Measurements from ENCODE around the gene REX1BD.

REX1BD gene

DNA sequence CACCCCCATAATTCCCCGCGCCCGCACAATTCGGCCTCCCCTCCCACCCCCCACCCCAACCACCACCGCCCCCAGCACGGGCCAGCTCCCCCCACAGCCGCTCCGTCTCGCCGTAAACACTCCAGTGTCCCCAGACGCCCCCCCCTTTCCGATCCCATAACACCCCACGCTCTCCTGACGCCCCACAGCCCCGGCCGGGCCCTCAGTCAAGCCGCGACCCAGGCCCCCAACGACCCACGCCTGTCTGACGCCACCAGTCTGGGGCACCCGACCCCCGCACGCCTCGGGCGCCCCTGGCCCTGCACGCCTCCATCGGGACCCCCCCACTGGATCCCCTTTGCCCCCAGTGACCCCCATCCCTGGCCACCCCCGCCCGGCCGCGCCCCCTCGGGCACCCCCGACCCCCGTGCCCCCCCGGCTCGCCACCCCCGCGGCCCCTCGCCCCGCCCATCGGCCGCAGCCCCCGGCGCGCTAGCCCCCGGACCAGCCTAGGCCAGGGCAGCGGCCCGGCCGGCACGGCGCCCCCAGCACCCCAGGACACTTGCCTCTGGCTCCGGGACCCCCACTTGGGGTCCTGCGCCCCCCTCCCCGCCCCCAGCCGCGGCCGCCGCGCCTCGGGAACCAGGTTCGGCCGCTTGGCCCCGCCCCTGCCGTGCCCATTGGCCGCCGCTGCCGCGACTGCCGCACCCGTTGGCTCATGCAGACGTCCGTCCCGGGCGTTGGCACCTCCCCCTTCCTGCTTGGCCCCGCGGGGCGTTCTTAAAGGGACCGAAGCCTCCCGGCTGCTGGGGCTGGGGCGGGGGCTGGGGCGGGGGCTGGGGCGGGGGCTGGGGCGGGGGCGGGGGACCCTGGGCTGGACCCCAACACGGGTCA lies 45.4 kb upstream of the REX1BD start, which contains the start of gene FKBP8:
FKBP8 (minus strand) TSS at position 633 of the 873 bp plus-strand sequence. CDS start 1,603 bp downstream, outside the sequence.
- in situ Hi-C loops (cut with HindIII; ENCODE audit: low pct_ligation_motif_present, low sequenced_read_pairs) = no loop called here
- Histone ChIP-seq H3K27ac (peak within 1 kb of the TSS; percentile 45), H3K27me3 (replicated peaks) (no peaks in the 10 kb centered on the region), H3K4me3 (ENCODE audit: low read depth, low read length) (peak within 1 kb of the TSS; percentile 80), H3K36me3 (replicated peaks) (peaks cover 21% of the 10 kb centered on the region)
- peak; percentile 84 for DNase-seq
- TF ChIP-seq, protein P1, sequence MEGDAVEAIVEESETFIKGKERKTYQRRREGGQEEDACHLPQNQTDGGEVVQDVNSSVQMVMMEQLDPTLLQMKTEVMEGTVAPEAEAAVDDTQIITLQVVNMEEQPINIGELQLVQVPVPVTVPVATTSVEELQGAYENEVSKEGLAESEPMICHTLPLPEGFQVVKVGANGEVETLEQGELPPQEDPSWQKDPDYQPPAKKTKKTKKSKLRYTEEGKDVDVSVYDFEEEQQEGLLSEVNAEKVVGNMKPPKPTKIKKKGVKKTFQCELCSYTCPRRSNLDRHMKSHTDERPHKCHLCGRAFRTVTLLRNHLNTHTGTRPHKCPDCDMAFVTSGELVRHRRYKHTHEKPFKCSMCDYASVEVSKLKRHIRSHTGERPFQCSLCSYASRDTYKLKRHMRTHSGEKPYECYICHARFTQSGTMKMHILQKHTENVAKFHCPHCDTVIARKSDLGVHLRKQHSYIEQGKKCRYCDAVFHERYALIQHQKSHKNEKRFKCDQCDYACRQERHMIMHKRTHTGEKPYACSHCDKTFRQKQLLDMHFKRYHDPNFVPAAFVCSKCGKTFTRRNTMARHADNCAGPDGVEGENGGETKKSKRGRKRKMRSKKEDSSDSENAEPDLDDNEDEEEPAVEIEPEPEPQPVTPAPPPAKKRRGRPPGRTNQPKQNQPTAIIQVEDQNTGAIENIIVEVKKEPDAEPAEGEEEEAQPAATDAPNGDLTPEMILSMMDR (IDR thresholded peaks at IDR 0.05; ENCODE audit: low read depth, low read length, missing control alignments) = no peak

DNA sequence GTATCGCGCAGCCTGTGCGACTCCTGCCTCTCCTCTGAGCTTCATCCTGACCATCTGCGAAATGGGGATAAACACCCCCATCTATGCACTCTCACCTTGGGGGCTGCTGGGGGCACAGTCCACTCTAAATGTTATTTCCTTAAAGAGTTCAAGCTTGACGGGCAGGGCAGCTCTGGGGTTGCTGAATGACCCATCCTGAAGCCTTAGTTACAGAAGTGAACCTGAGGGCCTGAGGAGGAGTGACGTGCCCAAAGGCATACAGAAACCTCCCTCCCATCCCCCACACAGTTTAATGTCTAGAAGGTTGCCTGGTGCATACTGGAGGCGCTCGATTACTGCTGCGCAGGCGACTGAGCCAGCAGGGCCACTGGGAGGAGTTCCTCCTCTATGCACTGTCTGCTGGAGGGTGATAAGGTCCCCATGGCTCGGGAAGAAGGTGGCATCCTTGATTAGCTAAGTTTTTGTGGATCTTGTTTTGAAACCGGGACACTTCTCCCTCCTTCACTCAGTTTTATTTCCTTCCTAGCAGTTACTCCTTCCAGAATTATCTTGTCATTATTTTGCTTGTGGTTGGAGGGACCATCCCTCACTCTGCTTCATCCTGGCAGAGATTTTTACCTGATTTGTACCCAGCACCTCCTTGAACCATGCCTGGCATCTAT lies 44.7 kb upstream of the REX1BD start:
- H3K4me3 ChIP-seq (ENCODE audit: low read depth, low read length) = peak overlapping the region; percentile 80
- H3K36me3 ChIP-seq (replicated peaks) = peaks cover 20% of the 10 kb centered on the region
- peak; percentile 62 for DNase-seq
- no peaks in the 10 kb centered on the region for H3K27me3 ChIP-seq (replicated peaks)
- H3K27ac ChIP-seq = no peak overlapping the region
- TF ChIP-seq, protein P1 (IDR thresholded peaks at IDR 0.05; ENCODE audit: low read depth, low read length, missing control alignments) = no peak
- in situ Hi-C loops (cut with HindIII; ENCODE audit: low pct_ligation_motif_present, low sequenced_read_pairs) = no loop called here

DNA sequence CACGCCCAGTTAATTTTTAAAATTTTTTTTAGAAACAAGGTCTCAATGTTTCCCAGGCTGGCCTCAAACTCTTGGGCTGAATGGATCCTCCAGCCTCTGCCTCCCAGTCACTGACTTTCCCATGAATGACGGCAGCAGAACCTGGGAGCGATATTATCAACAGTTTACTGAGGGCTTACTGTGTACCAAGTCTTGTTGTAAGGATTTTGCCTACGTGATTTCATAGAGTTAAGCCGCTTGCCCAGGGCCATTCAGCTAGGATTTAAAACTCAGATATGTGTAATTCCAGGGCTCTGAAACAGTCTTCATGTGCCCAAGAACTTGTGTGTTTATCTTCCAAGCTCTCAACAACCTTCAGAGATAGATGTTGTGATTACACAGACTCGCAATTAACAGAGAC lies 37.0 kb upstream of the REX1BD start:
- Histone ChIP-seq H3K27me3 (replicated peaks) (no peaks in the 10 kb centered on the region), H3K36me3 (replicated peaks) (no peaks in the 10 kb centered on the region), H3K4me3 (ENCODE audit: low read depth, low read length) (no peak overlapping the region), H3K27ac (no peak overlapping the region)
- TF ChIP-seq, protein P1 (IDR thresholded peaks at IDR 0.05; ENCODE audit: low read depth, low read length, missing control alignments) = no peak
- no peak for DNase-seq
- in situ Hi-C loops (cut with HindIII; ENCODE audit: low pct_ligation_motif_present, low sequenced_read_pairs) = no loop called here

DNA sequence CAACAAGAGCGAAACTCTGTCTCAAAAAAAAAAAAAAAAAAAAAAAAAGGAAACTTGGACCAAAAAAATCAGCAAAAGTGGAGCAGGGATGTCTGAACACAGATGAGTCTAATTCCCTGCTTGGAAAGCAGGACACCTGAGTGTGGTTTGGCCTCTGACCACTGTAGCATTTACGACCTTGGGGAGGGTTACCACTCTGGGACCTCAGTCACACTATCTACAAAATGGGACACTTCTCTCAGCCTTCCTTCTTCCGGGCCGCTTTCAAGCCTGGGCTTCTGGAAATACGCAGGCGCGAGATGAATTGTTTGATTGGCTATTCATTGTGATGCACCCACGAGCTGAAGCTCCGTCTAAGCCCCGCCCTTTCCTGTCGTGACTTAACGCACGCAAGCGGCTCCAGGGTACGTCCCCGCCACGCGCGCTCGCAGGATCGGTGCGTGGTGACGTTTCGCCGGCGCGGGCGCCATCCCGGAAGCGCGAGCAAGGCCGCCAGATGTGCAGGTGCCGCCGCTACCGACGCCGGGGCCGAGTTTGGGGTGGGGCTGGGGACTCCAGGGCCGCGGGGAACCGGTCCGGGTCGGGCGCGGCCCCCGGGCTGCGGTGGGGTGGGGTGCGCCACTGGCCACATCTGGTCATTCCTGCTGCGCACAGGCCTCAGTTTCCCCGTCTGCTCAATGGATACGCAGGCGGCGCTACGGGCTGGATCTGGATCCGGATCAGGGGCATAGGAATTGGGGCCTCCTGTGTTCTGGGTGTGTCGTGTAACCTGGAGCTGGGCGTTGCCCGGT lies 31.0 kb upstream of the REX1BD start, which contains the start of gene KXD1:
KXD1 (plus strand) TSS at position 460 of the 791 bp plus-strand sequence. CDS start 4,187 bp downstream, outside the sequence.
- TF ChIP-seq, protein P1 (IDR thresholded peaks at IDR 0.05; ENCODE audit: low read depth, low read length, missing control alignments) = no peak
- Histone ChIP-seq H3K4me3 (ENCODE audit: low read depth, low read length) (peak within 1 kb of the TSS; percentile 99), H3K36me3 (replicated peaks) (peaks cover 8% of the 10 kb centered on the region), H3K27me3 (replicated peaks) (no peaks in the 10 kb centered on the region), H3K27ac (peak within 1 kb of the TSS; percentile 80)
- peak; percentile 98 for DNase-seq
- in situ Hi-C loops (cut with HindIII; ENCODE audit: low pct_ligation_motif_present, low sequenced_read_pairs) = no loop called here

DNA sequence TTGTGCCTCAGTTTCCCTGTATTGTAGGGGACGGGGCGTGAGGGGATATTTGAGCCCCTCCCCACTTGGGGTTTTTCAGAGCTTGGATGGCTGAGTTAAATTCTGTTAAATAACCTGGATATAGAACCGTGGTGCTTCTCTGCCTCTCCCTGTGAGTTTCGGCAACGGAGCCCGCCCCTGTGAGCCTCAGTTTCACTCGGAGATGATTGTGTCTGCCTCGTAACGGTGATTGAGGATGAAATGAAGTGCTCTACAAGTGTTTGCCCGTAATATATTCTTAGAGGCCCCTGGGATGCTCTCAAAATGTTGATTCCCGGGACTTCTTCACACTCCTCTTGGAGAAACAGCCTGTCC lies 30.4 kb upstream of the REX1BD start:
- TF ChIP-seq, protein P1 (IDR thresholded peaks at IDR 0.05; ENCODE audit: low read depth, low read length, missing control alignments) = no peak
- H3K27ac ChIP-seq = peak overlapping the region; percentile 80
- no peak for DNase-seq
- no peaks in the 10 kb centered on the region for H3K27me3 ChIP-seq (replicated peaks)
- H3K36me3 ChIP-seq (replicated peaks) = peaks cover 11% of the 10 kb centered on the region
- peak overlapping the region; percentile 99 for H3K4me3 ChIP-seq (ENCODE audit: low read depth, low read length)
- in situ Hi-C loops (cut with HindIII; ENCODE audit: low pct_ligation_motif_present, low sequenced_read_pairs) = no loop called here
